Measurements from ENCODE around the gene HAND1. TPM values are rescaled to one million over a fixed set of nuclear protein-coding genes. Genes with fewer than 3 reads are reported as not detected.

The HAND1 gene
- total RNA-seq, 1 donor from 2014 or later = not detected

- TF ChIP-seq POLR2A (IDR thresholded peaks at IDR 0.05) (no peak), POLR2AphosphoS5 (IDR thresholded peaks at IDR 0.05; ENCODE audit: insufficient read depth in 1 of 2, low read depth in 1 of 2) (no peak), CTCF (IDR thresholded peaks at IDR 0.05) (no peak)
- intact Hi-C loops (cut with DNase I) = no loop called here
- Histone ChIP-seq H3K9me3 (no peaks in the 10 kb centered on the region), H3K27ac (no peak overlapping the region), H3K36me3 (no peaks in the 10 kb centered on the region), H3K27me3 (no peaks in the 10 kb centered on the region), H3K4me3 (no peak overlapping the region), H3K4me1 (no peaks in the 10 kb centered on the region)
- DNase-seq (ENCODE audit: extremely low spot score in 2 of 2) = no peak
These were observed 28.7 kb upstream of the HAND1 start for GRCh38 chr5:154506716-154507080.

- H3K4me1 ChIP-seq = no peaks in the 10 kb centered on the region
- H3K27ac ChIP-seq = no peak overlapping the region
- intact Hi-C loops (cut with DNase I) = no loop called here
- H3K4me3 ChIP-seq = no peak overlapping the region
- no peaks in the 10 kb centered on the region for H3K9me3 ChIP-seq
- DNase-seq (ENCODE audit: extremely low spot score in 2 of 2) = no peak
- H3K27me3 ChIP-seq = no peaks in the 10 kb centered on the region
- TF ChIP-seq POLR2AphosphoS5 (IDR thresholded peaks at IDR 0.05; ENCODE audit: insufficient read depth in 1 of 2, low read depth in 1 of 2) (no peak), CTCF (IDR thresholded peaks at IDR 0.05) (no peak), POLR2A (IDR thresholded peaks at IDR 0.05) (no peak)
- no peaks in the 10 kb centered on the region for H3K36me3 ChIP-seq
These were observed 28.2 kb upstream of the HAND1 start for GRCh38 chr5:154506049-154506715.

GRCh38 chr5:154505567-154505966 is 27.5 kb upstream of the HAND1 start:
- intact Hi-C loops (cut with DNase I) = no loop called here
- Histone ChIP-seq H3K27me3 (no peaks in the 10 kb centered on the region), H3K9me3 (no peaks in the 10 kb centered on the region), H3K4me3 (no peak overlapping the region), H3K4me1 (no peaks in the 10 kb centered on the region), H3K27ac (no peak overlapping the region), H3K36me3 (no peaks in the 10 kb centered on the region)
- no peak for DNase-seq (ENCODE audit: extremely low spot score in 2 of 2)
- TF ChIP-seq CTCF (IDR thresholded peaks at IDR 0.05) (no peak), POLR2AphosphoS5 (IDR thresholded peaks at IDR 0.05; ENCODE audit: insufficient read depth in 1 of 2, low read depth in 1 of 2) (no peak), POLR2A (IDR thresholded peaks at IDR 0.05) (no peak)

- intact Hi-C loops (cut with DNase I) = no loop called here
- Histone ChIP-seq H3K27ac (no peak overlapping the region), H3K4me1 (no peaks in the 10 kb centered on the region), H3K9me3 (no peaks in the 10 kb centered on the region), H3K27me3 (no peaks in the 10 kb centered on the region), H3K36me3 (no peaks in the 10 kb centered on the region), H3K4me3 (no peak overlapping the region)
- DNase-seq (ENCODE audit: extremely low spot score in 2 of 2) = no peak
- TF ChIP-seq CTCF (IDR thresholded peaks at IDR 0.05) (no peak), POLR2A (IDR thresholded peaks at IDR 0.05) (no peak), POLR2AphosphoS5 (IDR thresholded peaks at IDR 0.05; ENCODE audit: insufficient read depth in 1 of 2, low read depth in 1 of 2) (no peak)
These were observed 25.6 kb upstream of the HAND1 start for GRCh38 chr5:154503698-154504039.

GRCh38 chr5:154502180-154502579 is 24.2 kb upstream of the HAND1 start:
- no peak overlapping the region for H3K4me3 ChIP-seq
- no peak for DNase-seq (ENCODE audit: extremely low spot score in 2 of 2)
- no peaks in the 10 kb centered on the region for H3K9me3 ChIP-seq
- H3K27ac ChIP-seq = no peak overlapping the region
- intact Hi-C loops (cut with DNase I) = no loop called here
- no peaks in the 10 kb centered on the region for H3K4me1 ChIP-seq
- H3K36me3 ChIP-seq = no peaks in the 10 kb centered on the region
- TF ChIP-seq CTCF (IDR thresholded peaks at IDR 0.05) = no peak
- TF ChIP-seq POLR2AphosphoS5 (IDR thresholded peaks at IDR 0.05; ENCODE audit: insufficient read depth in 1 of 2, low read depth in 1 of 2) = no peak
- no peak for TF ChIP-seq POLR2A (IDR thresholded peaks at IDR 0.05)
- no peaks in the 10 kb centered on the region for H3K27me3 ChIP-seq
